ENCODE results near the gene HELZ. TPM values are rescaled to one million over a fixed set of nuclear protein-coding genes. Genes with fewer than 3 reads are reported as not detected.

HELZ gene
- polyA plus RNA-seq, 2 of the 4 experiments (the other 2 are of a cell fraction) = 5.6 to 18.3 TPM

- ChIA-PET CTCF (interaction anchor here (2.0 kb wide), 1 partner anchor 14 kb away, joined by 5 read pairs; no protein-coding TSS in a partner anchor), POLR2A (no interaction called here)
- no peak for TF ChIP-seq HEYL (CRISPR knock-in tag; IDR thresholded peaks at IDR 0.05)
- H3K4me1 ChIP-seq = no peaks in the 10 kb centered on the region
- H3K4me3 ChIP-seq = no peak overlapping the region
- no peak overlapping the region for H3K4me2 ChIP-seq
- FAIRE-seq = no peak
- no peaks in the 10 kb centered on the region for H3K9me3 ChIP-seq
- no peak for DNase-seq (ENCODE audit: low read depth in 1 of 2, low spot score in 1 of 2)
- 93% methylated on average over 1 of the region's 1 CpG for WGBS (ENCODE audit: missing lambda C conversion rate)
- no peak overlapping the region for H3K27ac ChIP-seq
- ATAC-seq = no peak; a peak in 1 of 6 replicates
Observed at GRCh38 chr17:67125924-67126323, 119.1 kb downstream of the HELZ start.

DNA sequence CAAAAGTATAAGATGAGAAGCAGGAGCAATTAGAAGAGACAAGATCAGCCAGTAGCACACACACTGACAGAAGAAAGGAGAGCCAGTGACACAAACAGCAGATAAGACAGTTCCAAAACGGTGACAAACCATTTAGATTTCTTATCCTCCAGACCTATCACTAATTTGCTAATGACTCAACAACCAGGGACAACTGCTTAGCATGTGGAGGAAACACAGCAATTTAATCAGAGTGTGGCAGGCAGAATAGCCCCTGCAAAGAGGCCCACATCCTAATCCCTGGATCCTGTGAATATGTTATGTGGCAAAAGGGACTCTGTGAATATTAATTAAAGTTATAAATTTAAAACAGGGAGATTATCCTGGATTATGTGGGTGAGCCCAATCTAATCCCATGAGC lies 119.6 kb downstream of the HELZ start:
- Histone ChIP-seq H3K9me3 (no peaks in the 10 kb centered on the region), H3K4me1 (no peaks in the 10 kb centered on the region), H3K4me2 (no peak overlapping the region), H3K4me3 (no peak overlapping the region), H3K27ac (no peak overlapping the region)
- ATAC-seq (no peak), DNase-seq (ENCODE audit: low read depth in 1 of 2, low spot score in 1 of 2) (no peak), FAIRE-seq (no peak)
- TF ChIP-seq CBX2 (IDR thresholded peaks at IDR 0.05; ENCODE audit: borderline replicate concordance, low read depth) (no peak), HOXA7 (CRISPR knock-in tag; IDR thresholded peaks at IDR 0.05) (no peak), RNF2 (IDR thresholded peaks at IDR 0.05; ENCODE audit: borderline replicate concordance, low read depth) (no peak), NR3C1 (IDR thresholded peaks at IDR 0.05) (no peak)
- ChIA-PET POLR2A (no interaction called here), CTCF (interaction anchor here (2.0 kb wide), 1 partner anchor 15 kb away, joined by 5 read pairs; no protein-coding TSS in a partner anchor)
- WGBS (ENCODE audit: missing lambda C conversion rate) = 34% methylated on average over 1 of the region's 1 CpG

- no peak for ATAC-seq
Observed at GRCh38 chr17:67124450-67125148, 120.4 kb downstream of the HELZ start.

DNA sequence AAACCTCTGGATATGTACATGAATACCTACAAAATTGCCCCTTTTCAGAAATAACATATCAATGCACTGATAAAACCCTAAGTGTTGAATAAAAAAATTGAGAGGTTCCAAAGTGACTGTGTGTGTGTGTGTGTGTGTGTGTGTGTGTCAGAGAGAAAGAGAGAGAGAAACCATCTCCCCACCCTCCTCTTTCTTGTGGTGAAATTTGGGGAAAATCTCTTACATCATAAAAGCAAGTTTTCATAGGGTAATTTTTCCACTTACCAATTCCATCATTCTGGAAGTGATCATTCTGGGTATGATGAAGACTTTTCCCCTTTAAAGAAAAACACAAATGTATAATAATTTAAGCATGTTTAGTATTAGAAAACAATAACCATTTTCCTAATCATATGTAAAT lies 121.3 kb downstream of the HELZ start:
- ChIA-PET POLR2A (no interaction called here), CTCF (no interaction called here)
- Histone ChIP-seq H3K4me3 (no peak overlapping the region), H3K4me2 (no peak overlapping the region), H3K9me3 (no peaks in the 10 kb centered on the region), H3K4me1 (no peaks in the 10 kb centered on the region), H3K27ac (no peak overlapping the region)
- no peak for TF ChIP-seq EHMT2 (IDR thresholded peaks at IDR 0.05; ENCODE audit: low read depth)
- no peak for TF ChIP-seq RCOR1 (IDR thresholded peaks at IDR 0.05; ENCODE audit: low read depth, low read length)
- no peak for TF ChIP-seq CTCF (IDR thresholded peaks at IDR 0.05)
- TF ChIP-seq FOXS1 (CRISPR knock-in tag; IDR thresholded peaks at IDR 0.05) = no peak
- TF ChIP-seq MAX (IDR thresholded peaks at IDR 0.05) = no peak
- no peak for TF ChIP-seq CHD4 (IDR thresholded peaks at IDR 0.05; ENCODE audit: borderline replicate concordance)
- TF ChIP-seq, protein P1, sequence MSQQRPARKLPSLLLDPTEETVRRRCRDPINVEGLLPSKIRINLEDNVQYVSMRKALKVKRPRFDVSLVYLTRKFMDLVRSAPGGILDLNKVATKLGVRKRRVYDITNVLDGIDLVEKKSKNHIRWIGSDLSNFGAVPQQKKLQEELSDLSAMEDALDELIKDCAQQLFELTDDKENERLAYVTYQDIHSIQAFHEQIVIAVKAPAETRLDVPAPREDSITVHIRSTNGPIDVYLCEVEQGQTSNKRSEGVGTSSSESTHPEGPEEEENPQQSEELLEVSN (IDR thresholded peaks at IDR 0.05; ENCODE audit: borderline replicate concordance, low read depth) = no peak
- TF ChIP-seq POLR2AphosphoS2 (conservative IDR thresholded peaks at IDR 0.05; ENCODE audit: low read length) = no peak
- TF ChIP-seq BHLHE40 (IDR thresholded peaks at IDR 0.05; ENCODE audit: low read depth, low read length) = no peak
- TF ChIP-seq TFCP2L1 (CRISPR knock-in tag; IDR thresholded peaks at IDR 0.05) = no peak
- DNase-seq (ENCODE audit: low read depth in 1 of 2, low spot score in 1 of 2) (no peak), FAIRE-seq (no peak), ATAC-seq (no peak)

More at GRCh38 chr17:67124450-67125148, 120.4 kb downstream of the HELZ start:
- FAIRE-seq (no peak), DNase-seq (ENCODE audit: low read depth in 1 of 2, low spot score in 1 of 2) (no peak)
- Histone ChIP-seq H3K27ac (no peak overlapping the region), H3K4me2 (no peak overlapping the region), H3K4me1 (no peaks in the 10 kb centered on the region), H3K4me3 (no peak overlapping the region), H3K9me3 (no peaks in the 10 kb centered on the region)
- ChIA-PET POLR2A (no interaction called here), CTCF (no interaction called here)
- TF ChIP-seq, protein P2, sequence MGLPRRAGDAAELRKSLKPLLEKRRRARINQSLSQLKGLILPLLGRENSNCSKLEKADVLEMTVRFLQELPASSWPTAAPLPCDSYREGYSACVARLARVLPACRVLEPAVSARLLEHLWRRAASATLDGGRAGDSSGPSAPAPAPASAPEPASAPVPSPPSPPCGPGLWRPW (IDR thresholded peaks at IDR 0.05) = no peak
- peak; percentile 93 to 96 for TF ChIP-seq CEBPB (IDR thresholded peaks at IDR 0.05)
- 88% methylated on average over 4 of the region's 4 CpGs for WGBS (ENCODE audit: missing lambda C conversion rate)
